NT2/D1 (cell line): ENCODE measurements around the gene IL17B.

ENCODE experiments used
- DNase-seq: peaks from one replicate; pipeline ENCODE4 v3.0.0-alpha.2; 2011; ENCODE audit warnings: low read depth, low spot score
- H3K27me3 ChIP-seq: 2 replicates; pipeline ENCODE4 v1.6.0; 2011; ENCODE audit warnings: mild to moderate bottlenecking; ENCODE audit not compliant: insufficient read length, insufficient read depth
- H3K36me3 ChIP-seq: 2 replicates; pipeline ENCODE4 v1.6.1; 2011; ENCODE audit warnings: mild to moderate bottlenecking, low read length, mixed read lengths; ENCODE audit not compliant: insufficient read depth, insufficient read length
- H3K4me1 ChIP-seq: 2 replicates; pipeline ENCODE4 v1.5.1; 2011; ENCODE audit not compliant: insufficient read depth, insufficient read length
- H3K4me3 ChIP-seq: 2 replicates; pipeline ENCODE4 v1.5.1; 2011; ENCODE audit warnings: low read depth; ENCODE audit not compliant: insufficient read length
- H3K9ac ChIP-seq: 2 replicates; pipeline ENCODE4 v1.6.0; 2011; ENCODE audit warnings: low read depth; ENCODE audit not compliant: insufficient read length
- H3K9me3 ChIP-seq: 2 replicates; pipeline ENCODE4 v1.5.1; 2011; ENCODE audit warnings: mild to moderate bottlenecking, low read length; ENCODE audit not compliant: insufficient read depth
- SUZ12 ChIP-seq: IDR thresholded peaks from 2 replicates; pipeline ENCODE4 v1.6.1; 2011; ENCODE audit not compliant: insufficient read length, insufficient read depth; ENCODE audit errors: extremely low read depth
- YY1 ChIP-seq: IDR thresholded peaks from 2 replicates; pipeline ENCODE4 v1.6.1; 2011; ENCODE audit not compliant: insufficient read length, insufficient read depth
- ZNF274 ChIP-seq: IDR thresholded peaks from 2 replicates; pipeline ENCODE4 v1.6.1; 2011; ENCODE audit warnings: mild to moderate bottlenecking, low read depth, low read length

The IL17B gene

DNA sequence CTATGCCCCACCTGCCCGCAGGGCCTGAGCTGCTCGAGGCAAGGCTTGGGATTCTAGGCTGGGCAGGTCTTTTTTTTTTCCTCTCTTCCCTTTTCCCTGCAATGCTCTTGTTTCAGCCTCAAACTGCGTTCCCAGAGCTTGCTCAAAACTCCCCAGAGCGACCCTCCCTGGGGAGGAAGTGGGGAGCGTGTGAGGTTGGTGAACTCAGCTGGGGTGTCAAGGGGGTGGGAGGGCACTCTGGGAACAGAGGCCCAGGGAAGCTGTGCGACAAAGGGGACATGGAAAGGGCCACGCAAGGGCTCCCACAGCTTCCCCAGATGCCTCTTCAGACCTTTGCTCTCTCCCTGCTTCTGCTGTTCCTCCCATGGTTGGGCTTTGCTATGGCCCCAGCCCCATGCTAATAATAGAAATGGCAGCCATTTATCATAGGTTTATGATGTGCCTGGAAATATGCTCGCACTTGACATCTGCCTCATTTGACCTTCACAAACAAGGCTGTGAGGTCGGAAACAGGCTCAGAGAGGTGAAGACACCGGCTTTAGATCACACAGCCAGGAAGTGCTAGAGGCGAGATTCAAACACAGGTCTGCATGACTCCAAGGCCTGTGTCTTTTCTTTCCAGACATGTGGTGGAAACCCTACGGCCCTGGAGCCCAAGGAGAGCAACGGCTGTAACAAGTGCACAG lies 40.9 kb upstream of the IL17B start:
- Histone ChIP-seq H3K36me3 (no peaks in the 10 kb centered on the region), H3K9me3 (no peaks in the 10 kb centered on the region), H3K4me3 (no peak overlapping the region), H3K9ac (no peak overlapping the region), H3K27me3 (no peaks in the 10 kb centered on the region), H3K4me1 (peaks cover 9% of the 10 kb centered on the region)
- no peak for TF ChIP-seq SUZ12
- TF ChIP-seq YY1 = no peak
- no peak for TF ChIP-seq ZNF274
- DNase-seq = no peak

GRCh38 chr5:149419532-149419858 lies 40.4 kb upstream of the IL17B start:
- DNase-seq = no peak
- Histone ChIP-seq H3K9me3 (no peaks in the 10 kb centered on the region), H3K27me3 (no peaks in the 10 kb centered on the region), H3K36me3 (no peaks in the 10 kb centered on the region), H3K9ac (no peak overlapping the region), H3K4me3 (no peak overlapping the region), H3K4me1 (peaks cover 9% of the 10 kb centered on the region)
- TF ChIP-seq ZNF274 = no peak
- TF ChIP-seq YY1 = no peak
- TF ChIP-seq SUZ12 = no peak

GRCh38 chr5:149418910-149419531 lies 39.9 kb upstream of the IL17B start:
- Histone ChIP-seq H3K36me3 (no peaks in the 10 kb centered on the region), H3K4me1 (peaks cover 8% of the 10 kb centered on the region), H3K4me3 (no peak overlapping the region), H3K9me3 (no peaks in the 10 kb centered on the region), H3K9ac (no peak overlapping the region), H3K27me3 (no peaks in the 10 kb centered on the region)
- no peak for DNase-seq
- TF ChIP-seq SUZ12 (no peak), ZNF274 (no peak), YY1 (no peak)

DNA sequence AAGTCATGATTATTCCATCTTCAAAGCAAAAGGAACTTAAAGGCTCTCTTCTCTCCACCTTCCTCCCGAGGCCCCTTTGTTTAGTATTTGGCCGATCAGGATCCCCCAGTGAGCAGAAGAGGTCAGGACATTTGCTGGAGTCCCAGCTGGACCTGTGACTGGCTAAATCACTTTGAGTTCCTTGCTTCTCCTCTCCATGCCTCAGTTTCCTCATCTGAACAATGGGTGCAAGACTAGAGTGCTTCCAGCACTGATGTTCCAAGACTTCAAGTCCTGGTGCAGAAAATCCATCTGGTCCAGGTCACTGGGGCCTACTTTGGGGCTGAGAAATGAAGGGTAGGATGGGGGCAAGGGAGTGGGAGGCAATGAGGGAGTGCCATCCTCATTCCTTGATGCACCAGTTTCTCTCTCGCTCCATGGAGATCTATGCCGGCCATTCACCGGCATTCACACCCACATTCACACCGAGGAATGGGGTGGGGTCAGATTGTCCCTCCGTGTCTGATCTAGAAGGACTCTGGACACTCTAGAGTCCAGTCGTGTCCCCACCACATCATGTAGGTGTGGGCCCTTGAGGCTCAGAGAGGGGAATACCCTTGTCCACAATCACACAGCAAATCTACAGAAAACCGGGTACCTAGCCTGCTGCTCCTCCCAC lies 38.7 kb upstream of the IL17B start:
- no peak overlapping the region for H3K4me3 ChIP-seq
- peaks cover 2% of the 10 kb centered on the region for H3K4me1 ChIP-seq
- no peaks in the 10 kb centered on the region for H3K9me3 ChIP-seq
- H3K9ac ChIP-seq = no peak overlapping the region
- DNase-seq = no peak
- H3K27me3 ChIP-seq = no peaks in the 10 kb centered on the region
- TF ChIP-seq SUZ12 (no peak), YY1 (no peak), ZNF274 (no peak)
- H3K36me3 ChIP-seq = no peaks in the 10 kb centered on the region

GRCh38 chr5:149416987-149417710 lies 38.1 kb upstream of the IL17B start:
- Histone ChIP-seq H3K4me3 (no peak overlapping the region), H3K27me3 (no peaks in the 10 kb centered on the region), H3K9ac (no peak overlapping the region), H3K4me1 (peaks cover under 1% of the 10 kb centered on the region), H3K9me3 (no peaks in the 10 kb centered on the region), H3K36me3 (no peaks in the 10 kb centered on the region)
- TF ChIP-seq YY1 (no peak), ZNF274 (no peak), SUZ12 (no peak)
- no peak for DNase-seq

DNA sequence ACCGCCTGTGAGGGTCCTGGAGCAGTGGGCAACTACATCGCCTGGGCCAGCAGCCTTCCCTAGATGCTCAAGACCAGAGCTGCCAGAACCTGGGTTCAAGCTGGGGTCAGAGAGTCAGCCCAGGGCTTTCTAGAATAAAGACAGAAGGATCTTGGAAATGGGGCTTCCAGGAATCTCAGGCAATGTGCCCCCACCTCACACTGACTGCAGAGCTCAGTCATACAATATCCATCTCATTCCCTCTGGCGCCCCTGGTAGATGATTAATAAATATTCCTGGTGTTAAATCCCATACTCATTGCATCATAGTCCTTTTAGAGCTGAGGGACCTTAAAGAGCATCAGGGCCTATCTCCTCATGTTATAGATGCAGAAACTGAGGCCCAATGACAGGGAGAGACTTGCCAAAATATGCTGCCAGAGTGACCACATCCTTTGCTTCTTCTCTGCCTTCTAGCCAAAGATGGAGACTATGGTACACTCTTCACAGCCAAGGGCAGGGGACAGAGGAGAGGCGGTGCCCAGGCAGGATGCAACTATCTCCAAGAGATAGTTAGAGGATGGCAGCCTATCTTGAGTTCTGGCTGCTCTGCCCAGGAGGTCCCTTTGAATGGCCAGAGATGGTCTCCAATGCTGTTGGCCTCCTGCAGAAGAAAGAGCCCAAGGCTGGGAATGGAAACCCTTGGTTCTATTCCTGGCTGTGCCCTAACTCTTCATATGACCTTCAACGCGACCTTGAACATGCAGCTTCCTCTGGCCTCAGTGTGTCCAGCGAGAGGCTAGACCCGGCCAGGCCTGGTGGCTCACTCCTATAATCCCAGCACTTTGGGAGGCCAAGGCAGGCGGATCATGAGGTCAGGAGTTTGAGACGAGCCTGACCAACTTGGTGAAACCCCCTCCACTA lies 36.2 kb upstream of the IL17B start:
- DNase-seq = no peak
- TF ChIP-seq SUZ12 = no peak
- no peak for TF ChIP-seq YY1
- TF ChIP-seq ZNF274 = no peak
- Histone ChIP-seq H3K27me3 (no peaks in the 10 kb centered on the region), H3K4me3 (no peak overlapping the region), H3K4me1 (no peaks in the 10 kb centered on the region), H3K36me3 (no peaks in the 10 kb centered on the region), H3K9me3 (no peaks in the 10 kb centered on the region), H3K9ac (no peak overlapping the region)
